PFSK-1 (cell line): ENCODE results near the gene ZNF341.

ENCODE experiments used
- FOXP2 ChIP-seq: optimal IDR thresholded peaks from 2 replicates; pipeline ENCODE3; 2011; ENCODE audit warnings: borderline replicate concordance, control low read depth, inconsistent platforms; ENCODE audit not compliant: insufficient read depth; ENCODE audit errors: extremely low read length, extremely low read depth
- POLR2AphosphoS5 ChIP-seq: IDR thresholded peaks from 2 replicates; pipeline ENCODE4 v1.6.1; 2012; ENCODE audit warnings: low read depth, mild to moderate bottlenecking, control low read depth, low read length, moderate library complexity
- REST ChIP-seq, 2 experiments: IDR thresholded peaks; 2 replicates each; pipeline versions ENCODE4 v1.6.1 to v1.8.0; 2011 to 2012; ENCODE audit warnings: low read depth in 2 of 2, low read length in 2 of 2, control low read depth in 1 of 2, inconsistent platforms in 1 of 2, mild to moderate bottlenecking in 1 of 2, moderate library complexity in 1 of 2; ENCODE audit not compliant: insufficient read depth in 1 of 2
- TAF1 ChIP-seq: IDR thresholded peaks from 2 replicates; pipeline ENCODE4 v1.6.1; 2012; ENCODE audit warnings: low read length, control low read depth, borderline replicate concordance; ENCODE audit not compliant: insufficient read depth

GRCh38 chr20:33693289-33693688 lies 38.5 kb upstream of the ZNF341 start:
- TF ChIP-seq TAF1 (no peak), FOXP2 (no peak), REST (IDR thresholded peaks at IDR 0.05; ENCODE audit: insufficient read depth in 1 of 2, low read depth in 2 of 2, low read length in 2 of 2) (no peak), POLR2AphosphoS5 (no peak)
